Parathyroid adenoma (tissue), 2 donors: ENCODE measurements around the gene HBB.

Experiments
- H2AFZ ChIP-seq: fragments of 300-600 bp; sonication (generic); one replicate; pipeline ENCODE4 v1.7.0; 2017; ENCODE audit warnings: antibody characterized with exemption, mild to moderate bottlenecking
- H3K27ac ChIP-seq: fragments of 300-600 bp; sonication (generic); one replicate; pipeline ENCODE4 v1.7.0; 2017
- H3K27me3 ChIP-seq: fragments of 300-600 bp; sonication (generic); one replicate; pipeline ENCODE4 v1.7.0; 2017; ENCODE audit warnings: low read length; ENCODE audit not compliant: control insufficient read depth, insufficient read depth
- H3K36me3 ChIP-seq: fragments of 300-600 bp; sonication (generic); one replicate; pipeline ENCODE4 v1.7.0; 2017; ENCODE audit warnings: low read length; ENCODE audit not compliant: control insufficient read depth, insufficient read depth
- H3K4me1 ChIP-seq: fragments of 300-600 bp; sonication (generic); one replicate; pipeline ENCODE4 v1.7.0; 2017; ENCODE audit warnings: control low read depth
- H3K4me2 ChIP-seq: fragments of 300-600 bp; sonication (generic); one replicate; pipeline ENCODE4 v1.7.0; 2017; ENCODE audit warnings: low read length
- H3K4me3 ChIP-seq: fragments of 300-600 bp; sonication (generic); one replicate; pipeline ENCODE4 v1.7.0; 2017; ENCODE audit warnings: low read depth, low read length
- H3K79me2 ChIP-seq: fragments of 300-600 bp; sonication (generic); one replicate; pipeline ENCODE4 v1.7.0; 2017; ENCODE audit warnings: control low read depth
- H3K9ac ChIP-seq: fragments of 300-600 bp; sonication (generic); one replicate; pipeline ENCODE4 v1.7.0; 2017; ENCODE audit warnings: mild to moderate bottlenecking
- H3K9me3 ChIP-seq: fragments of 300-600 bp; sonication (generic); one replicate; pipeline ENCODE4 v1.7.0; 2017; ENCODE audit warnings: low read length; ENCODE audit not compliant: control insufficient read depth
- CTCF ChIP-seq: fragments of 300-600 bp; sonication (generic); IDR thresholded peaks from one replicate; pipeline ENCODE4 v1.7.0; 2017; ENCODE audit warnings: antibody characterized with exemption, mild to moderate bottlenecking
- donor health status: primary hyperparathyroidism.

The HBB gene

GRCh38 chr11:5223686-5224085 is 3.2 kb downstream of the HBB start:
- no peak overlapping the region for H3K4me3 ChIP-seq
- TF ChIP-seq CTCF: no peak

GRCh38 chr11:5223146-5223545 is 3.7 kb downstream of the HBB start:
- Histone ChIP-seq H3K9me3 (no peaks in the 10 kb centered on the region), H3K4me1 (no peaks in the 10 kb centered on the region), H2AFZ (no peak overlapping the region), H3K9ac (no peak overlapping the region), H3K4me3 (no peak overlapping the region), H3K4me2 (no peak overlapping the region), H3K27ac (no peak overlapping the region), H3K79me2 (no peaks in the 10 kb centered on the region), H3K27me3 (no peaks in the 10 kb centered on the region), H3K36me3 (no peaks in the 10 kb centered on the region)
- no peak for TF ChIP-seq CTCF

More at GRCh38 chr11:5223686-5224085, 3.2 kb downstream of the HBB start:
- Histone ChIP-seq H3K9me3 (no peaks in the 10 kb centered on the region), H3K9ac (no peak overlapping the region), H3K4me1 (no peaks in the 10 kb centered on the region), H3K36me3 (no peaks in the 10 kb centered on the region), H3K79me2 (no peaks in the 10 kb centered on the region), H3K4me2 (no peak overlapping the region), H3K27me3 (no peaks in the 10 kb centered on the region), H3K27ac (no peak overlapping the region), H2AFZ (no peak overlapping the region)

DNA sequence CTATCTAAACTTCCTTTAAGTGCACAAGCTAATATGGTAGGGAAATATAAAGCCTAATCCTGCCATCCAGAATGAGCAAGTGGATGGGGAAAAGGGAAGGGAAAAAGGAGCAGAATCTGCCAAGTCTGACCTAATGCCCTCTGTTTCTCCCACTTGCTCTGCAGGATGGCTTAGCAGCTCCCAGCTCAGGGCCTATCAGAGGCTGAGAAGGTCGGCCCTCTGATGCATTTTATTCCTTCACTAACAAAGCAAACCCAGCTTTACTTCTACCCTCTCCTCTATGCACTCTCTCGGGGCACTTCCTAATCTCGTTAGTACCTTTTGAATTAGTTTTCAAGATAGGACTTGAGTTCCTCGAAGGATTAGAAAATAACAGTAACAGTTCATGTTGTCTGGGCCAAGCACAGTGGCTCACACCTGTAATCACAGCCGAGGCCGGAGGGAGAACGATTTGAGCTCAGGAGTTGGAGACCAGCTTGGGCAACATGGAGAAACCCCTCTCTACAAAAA is 16.4 kb downstream of the HBB start:
- TF ChIP-seq CTCF: no peak
- no peaks in the 10 kb centered on the region for H3K36me3 ChIP-seq
- no peak overlapping the region for H3K4me3 ChIP-seq
- no peak overlapping the region for H3K9ac ChIP-seq
- H3K27ac ChIP-seq: no peak overlapping the region
- no peaks in the 10 kb centered on the region for H3K79me2 ChIP-seq
- H2AFZ ChIP-seq: no peak overlapping the region
- H3K4me2 ChIP-seq: no peak overlapping the region
- H3K27me3 ChIP-seq: no peaks in the 10 kb centered on the region
- no peaks in the 10 kb centered on the region for H3K9me3 ChIP-seq
- H3K4me1 ChIP-seq: no peaks in the 10 kb centered on the region

- no peak overlapping the region for H3K4me2 ChIP-seq
- no peaks in the 10 kb centered on the region for H3K27me3 ChIP-seq
- no peak overlapping the region for H3K4me3 ChIP-seq
- no peaks in the 10 kb centered on the region for H3K79me2 ChIP-seq
- no peaks in the 10 kb centered on the region for H3K9me3 ChIP-seq
- H3K36me3 ChIP-seq: no peaks in the 10 kb centered on the region
- no peak overlapping the region for H3K9ac ChIP-seq
- no peak overlapping the region for H3K27ac ChIP-seq
- H2AFZ ChIP-seq: no peak overlapping the region
- H3K4me1 ChIP-seq: no peaks in the 10 kb centered on the region
- TF ChIP-seq CTCF: no peak
Measured at GRCh38 chr11:5204787-5205186, 22.1 kb downstream of the HBB start.

DNA sequence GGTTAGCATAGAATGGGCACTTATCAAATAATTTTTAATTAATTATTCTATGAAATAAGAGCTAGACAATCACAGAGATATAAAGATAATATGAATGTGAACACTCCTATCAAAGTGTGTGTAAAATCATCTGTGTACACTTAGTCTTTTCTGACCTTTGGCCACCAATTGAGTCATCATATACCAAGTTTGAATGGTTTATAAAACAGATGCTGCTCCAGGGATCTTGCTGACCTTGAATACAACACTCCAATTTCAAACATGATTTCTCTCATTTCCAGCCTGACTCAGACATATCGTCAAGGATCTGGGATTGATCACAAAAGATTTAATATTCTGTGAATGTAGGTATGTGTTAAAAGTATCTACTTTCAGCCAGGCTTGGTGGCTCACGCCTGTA is 23.5 kb downstream of the HBB start:
- no peaks in the 10 kb centered on the region for H3K27me3 ChIP-seq

More for the DNA sequence above, 23.5 kb downstream of the HBB start:
- no peaks in the 10 kb centered on the region for H3K9me3 ChIP-seq
- TF ChIP-seq CTCF: no peak
- H3K4me2 ChIP-seq: no peak overlapping the region
- H3K79me2 ChIP-seq: no peaks in the 10 kb centered on the region
- H3K9ac ChIP-seq: no peak overlapping the region
- H3K4me3 ChIP-seq: no peak overlapping the region
- no peaks in the 10 kb centered on the region for H3K36me3 ChIP-seq
- H3K27ac ChIP-seq: no peak overlapping the region
- no peak overlapping the region for H2AFZ ChIP-seq
- no peaks in the 10 kb centered on the region for H3K4me1 ChIP-seq
